GM21423 (cell line): Measurements from ENCODE around the gene CNGA1.

Experiments
- ATAC-seq: cut with Tn5 transposase; IDR thresholded peaks from one replicate; pipeline ENCODE4 v1.9.1; 2021; ENCODE audit warnings: mild to moderate bottlenecking, moderate library complexity; ENCODE audit not compliant: unreplicated experiment

The CNGA1 gene

DNA sequence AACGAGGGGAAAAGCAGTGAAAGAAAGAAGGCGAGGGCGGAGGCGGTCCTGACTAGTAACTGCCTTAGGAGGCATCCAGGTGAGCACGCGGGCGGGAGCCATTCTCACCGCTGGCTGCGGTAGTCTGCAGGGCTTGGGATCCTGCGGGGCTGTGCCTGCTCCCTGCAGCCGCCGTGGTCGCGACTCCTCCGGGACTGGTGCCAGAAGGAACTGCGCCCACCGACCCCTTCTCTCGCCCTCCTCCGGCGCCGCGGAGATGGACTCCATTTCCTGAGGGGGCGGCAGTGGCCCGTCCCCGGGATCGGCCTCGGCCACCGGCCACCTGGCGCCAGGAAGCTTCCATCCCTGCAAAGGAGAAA is 102.6 kb downstream of the CNGA1 start:
- peak; percentile 22 for ATAC-seq

DNA sequence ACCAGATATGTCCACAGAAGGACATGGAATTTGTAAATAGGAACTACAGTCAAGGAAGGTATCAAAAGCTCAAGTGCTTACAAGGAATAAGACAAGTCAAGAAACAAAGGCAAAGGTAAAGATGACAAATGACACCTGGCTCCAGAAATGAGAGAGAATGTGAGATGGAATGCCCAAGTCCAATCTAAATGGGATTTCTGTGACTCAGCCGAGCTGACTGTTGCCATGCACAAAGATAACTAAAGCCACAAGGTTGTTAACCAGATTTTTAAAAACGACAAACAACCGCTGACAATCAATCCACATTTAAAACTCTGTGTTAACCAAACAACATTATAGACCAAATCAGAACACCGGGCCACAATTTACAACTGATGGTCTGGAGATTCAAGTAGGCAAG is 103.2 kb downstream of the CNGA1 start:
- no peak for ATAC-seq

DNA sequence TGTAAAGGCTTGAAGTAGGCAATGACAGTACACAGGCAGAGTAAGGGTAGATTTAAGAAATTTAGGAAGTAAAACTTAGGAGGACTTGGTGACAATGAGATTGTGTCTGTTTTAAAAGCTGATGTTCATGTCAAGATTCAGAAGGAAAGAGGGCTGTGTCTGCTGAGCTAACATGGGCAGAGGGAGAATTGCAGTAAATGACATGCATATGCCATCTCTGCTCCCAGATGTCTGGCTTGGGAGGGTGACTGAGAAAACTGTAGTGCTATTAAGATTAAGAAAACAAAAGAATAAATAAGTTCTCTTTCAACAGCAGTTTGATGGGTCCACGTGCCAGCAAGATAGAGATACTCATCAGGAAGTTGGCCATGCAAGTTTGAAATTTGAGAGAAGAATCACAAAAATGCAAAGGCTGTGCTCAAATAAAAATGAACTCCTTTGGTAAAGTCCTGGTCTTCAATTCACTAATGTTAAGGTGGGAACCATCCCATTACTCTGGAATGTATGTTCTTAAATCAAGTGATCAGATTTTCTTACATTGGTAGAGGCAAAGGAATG is 109.3 kb downstream of the CNGA1 start:
- ATAC-seq: no peak

DNA sequence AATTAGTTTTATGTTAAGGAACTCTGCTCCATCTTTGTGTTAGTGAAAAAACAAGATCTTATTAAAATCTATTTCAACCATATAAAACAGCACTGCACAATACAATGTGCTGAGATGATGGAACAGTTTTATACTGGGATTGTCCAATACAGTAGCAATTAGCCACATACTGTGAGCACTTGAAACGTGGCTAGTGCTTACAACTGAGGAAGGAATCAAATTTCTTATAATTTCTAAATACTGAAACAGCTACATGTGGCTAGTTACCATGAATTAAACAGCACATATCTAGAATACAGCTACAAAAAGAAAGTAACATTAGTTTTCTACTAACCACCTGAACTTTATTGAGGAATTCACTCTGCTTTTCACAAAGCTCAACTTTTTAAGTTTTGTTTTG is 116.8 kb downstream of the CNGA1 start:
- no peak for ATAC-seq

DNA sequence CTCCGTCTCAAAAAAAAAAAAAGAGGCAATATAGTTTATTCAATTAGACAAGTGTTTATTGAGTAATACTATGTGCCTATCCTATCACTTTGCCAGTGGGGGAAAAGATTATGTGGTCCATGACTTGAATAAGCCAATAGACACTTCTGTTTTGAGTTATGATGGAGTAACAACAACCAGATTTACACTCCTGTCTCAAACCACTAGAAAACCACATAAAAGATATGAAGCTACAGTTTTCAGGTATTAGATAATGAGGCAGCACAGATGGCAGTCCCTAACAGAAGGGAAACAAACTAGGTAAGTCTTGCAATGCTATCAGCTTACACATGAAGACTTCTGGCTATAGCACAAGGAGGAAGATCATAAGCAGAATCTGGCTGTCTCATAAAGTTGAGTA is 124.6 kb downstream of the CNGA1 start:
- no peak for ATAC-seq
